Endothelial cell of umbilical vein (primary cell): ENCODE results near the gene CELSR1. TPM values are rescaled to one million over a fixed set of nuclear protein-coding genes. Genes with fewer than 3 reads are reported as not detected.

Experiments
- BruUV-seq: library from RNA; stranded (reverse); fragments of 400-500 nt; replicated peaks from 2 replicates; lab custom pipeline; 2021; lab: Mats Ljungman, UMichigan
- CTCF ChIA-PET: fragments of 300-600, 350-600 bp; sonication (Branson Sonifier 250); formaldehyde crosslinking; loops from one replicate; lab custom pipeline; 2021; ENCODE audit warnings: antibody characterized with exemption, inconsistent platforms; lab: Charles Lee
- POLR2A ChIA-PET: fragments of 300-600, 350-600 bp; sonication (Branson Sonifier 250); formaldehyde crosslinking; loops from one replicate; lab custom pipeline; 2021; ENCODE audit warnings: antibody characterized with exemption, inconsistent platforms; lab: Charles Lee
- DNase-seq: peaks from one replicate; pipeline ENCODE4 v3.0.0-alpha.2; 2011; ENCODE audit warnings: low read depth, low spot score
- FAIRE-seq: peaks from 2 replicates; lab custom pipeline; 2011; peaks lifted over from hg19 to GRCh38; lab: Jason Lieb, UNC
- H2AFZ ChIP-seq: 2 replicates; pipeline ENCODE4 v1.6.0; 2012; ENCODE audit warnings: low read depth, low read length, control low read depth, inconsistent platforms
- H3K27ac ChIP-seq: 2 replicates; pipeline ENCODE4 v1.5.1; 2011; ENCODE audit warnings: low read depth, mild to moderate bottlenecking, control low read depth, low read length, moderate library complexity; ENCODE audit not compliant: insufficient read depth
- H3K27me3 ChIP-seq, 2 experiments: 2 replicates each; pipeline versions ENCODE4 v1.6.0 to v1.6.1; 2011; ENCODE audit warnings: low read length in 2 of 2, mixed read lengths in 1 of 2; ENCODE audit not compliant: control insufficient read depth in 2 of 2, insufficient read depth in 2 of 2
- H3K36me3 ChIP-seq, 2 experiments: 2 replicates in 1 of 2; 3 replicates in 1 of 2; pipeline ENCODE4 v1.5.1; 2011; ENCODE audit warnings: low read length in 2 of 2, mild to moderate bottlenecking in 1 of 2, moderate library complexity in 1 of 2; ENCODE audit not compliant: control insufficient read depth in 2 of 2, insufficient read depth in 2 of 2; ENCODE audit errors: extremely low read depth in 1 of 2
- H3K4me1 ChIP-seq: 3 replicates; pipeline ENCODE4 v1.5.1; 2011; ENCODE audit warnings: mild to moderate bottlenecking, low read length; ENCODE audit not compliant: control insufficient read depth, insufficient read depth; ENCODE audit errors: extremely low read depth
- H3K4me2 ChIP-seq: 2 replicates; pipeline ENCODE4 v1.6.1; 2011; ENCODE audit warnings: low read length, control low read depth, mixed read lengths; ENCODE audit not compliant: insufficient read depth
- H3K4me3 ChIP-seq, 3 experiments: fragments of 200-600 bp in 1 of 3; sonication (generic), shearing (Covaris generic) in 1 of 3; replicated peaks in 1 of 3; 2 replicates each; pipeline ENCODE4 v1.5.1; 2011 to 2016; ENCODE audit warnings: control low read depth in 3 of 3, low read length in 3 of 3, mild to moderate bottlenecking in 2 of 3, inconsistent platforms in 1 of 3, low read depth in 1 of 3, moderate library complexity in 1 of 3; ENCODE audit not compliant: insufficient read depth in 1 of 3
- H3K79me2 ChIP-seq: 2 replicates; pipeline ENCODE4 v1.6.0; 2012; ENCODE audit warnings: low read length, inconsistent platforms; ENCODE audit not compliant: control insufficient read depth, insufficient read depth
- H3K9ac ChIP-seq: replicated peaks from 2 replicates; pipeline ENCODE3; 2011; ENCODE audit warnings: low read length, control low read depth; ENCODE audit not compliant: insufficient read depth; ENCODE audit errors: extremely low read depth
- H3K9me1 ChIP-seq: replicated peaks from 3 replicates; pipeline ENCODE4 v1.6.0; 2011; ENCODE audit warnings: mild to moderate bottlenecking, low read length; ENCODE audit not compliant: control insufficient read depth, insufficient read depth; ENCODE audit errors: extremely low read depth
- H3K9me3 ChIP-seq: replicated peaks from 2 replicates; pipeline ENCODE4 v1.5.1; 2012; ENCODE audit warnings: low read length, inconsistent platforms; ENCODE audit not compliant: control insufficient read depth, insufficient read depth
- H4K20me1 ChIP-seq: replicated peaks from 2 replicates; pipeline ENCODE3; 2011; ENCODE audit warnings: mild to moderate bottlenecking, low read length; ENCODE audit not compliant: control insufficient read depth, insufficient read depth; ENCODE audit errors: extremely low read depth
- FOS ChIP-seq: IDR thresholded peaks from 2 replicates; pipeline ENCODE4 v1.6.1; 2011; ENCODE audit warnings: mild to moderate bottlenecking, low read length, moderate library complexity, borderline replicate concordance; ENCODE audit not compliant: insufficient read depth
- GATA2 ChIP-seq: IDR thresholded peaks from 2 replicates; pipeline ENCODE4 v1.7.0; 2011; ENCODE audit warnings: low read depth, mild to moderate bottlenecking, moderate library complexity, mixed read lengths, low read length; ENCODE audit not compliant: insufficient read length, insufficient read depth
- MAX ChIP-seq: IDR thresholded peaks from 2 replicates; pipeline ENCODE4 v1.6.1; 2011; ENCODE audit not compliant: insufficient read depth, insufficient read length
- MYC ChIP-seq: IDR thresholded peaks from one replicate; pipeline ENCODE4 v1.6.1; 2011; ENCODE audit warnings: mild to moderate bottlenecking, low read depth, low read length
- POLR2A ChIP-seq: IDR thresholded peaks from 2 replicates; pipeline ENCODE4 v1.6.1; 2012; ENCODE audit warnings: low read depth, mild to moderate bottlenecking, control low read depth, low read length
- POLR2AphosphoS5 ChIP-seq: IDR thresholded peaks from 2 replicates; pipeline ENCODE4 v1.6.1; 2012; ENCODE audit warnings: low read depth, mild to moderate bottlenecking, control low read depth, low read length, moderate library complexity; ENCODE audit not compliant: insufficient read depth
- dilution Hi-C: fragments of 300-500 bp; cut with MboI; formaldehyde crosslinking; loops from one replicate; pipeline ENCODE4 v1.15.0; 2019; ENCODE audit warnings: low sequenced_read_pairs; ENCODE audit not compliant: extremely low pct_ligation_motif_present
- intact Hi-C: fragments of 100-400 bp; cut with micrococcal nuclease; formaldehyde crosslinking; loops from one replicate; pipeline ENCODE4 v1.10.0; 2022
- polyA plus RNA-seq, 4 experiments: library from polyadenylated mRNA; depleted of rRNA in 3 of 4; stranded (reverse) in 3 of 4; unstranded in 1 of 4; fragments of >200 nt; gene quantifications; 2 replicates each; pipeline versions ENCODE4 v1.2.1 to v1.2.3, GENCODE V29; 2011 to 2012; ENCODE audit warnings: missing spikeins in 1 of 4
- total RNA-seq: library from RNA; stranded (reverse); gene quantifications from 2 replicates; pipeline ENCODE4 v1.2.3, GENCODE V29; 2021
- TF ChIP-seq, protein P1 (sequence below), 2 donors: IDR thresholded peaks; 1 replicate in 1 of 2; 2 replicates in 1 of 2; pipeline ENCODE4 v1.5.1; 2011; ENCODE audit warnings: low read length in 2 of 2, mild to moderate bottlenecking in 2 of 2, moderate library complexity in 2 of 2, control low read depth in 1 of 2, inconsistent platforms in 1 of 2, low read depth in 1 of 2; ENCODE audit not compliant: insufficient read depth in 1 of 2; ENCODE audit errors: extremely low read depth in 1 of 2

The CELSR1 gene
- total and polyA plus RNA-seq, 2 donors (not counting 3 experiments of a cell fraction or from before 2014, with no cell fraction given) = 3.7 to 5.4 TPM

GRCh38 chr22:46406349-46406748 lies 131.1 kb downstream of the CELSR1 start:
- CTCF ChIA-PET = interaction anchor here (1.2 kb wide), 1 partner anchor 39 kb away, joined by 3 read pairs; no protein-coding TSS in a partner anchor

More at GRCh38 chr22:46406349-46406748, 131.1 kb downstream of the CELSR1 start:
- BruUV-seq = no TSS peak
- Histone ChIP-seq H3K36me3 (no peaks in the 10 kb centered on the region), H3K9me1 (no peaks in the 10 kb centered on the region), H3K79me2 (no peaks in the 10 kb centered on the region), H3K27me3 (no peaks in the 10 kb centered on the region), H3K9me3 (no peaks in the 10 kb centered on the region), H3K9ac (no peak overlapping the region), H2AFZ (no peak overlapping the region), H3K27ac (no peak overlapping the region), H4K20me1 (no peaks in the 10 kb centered on the region), H3K4me1 (no peaks in the 10 kb centered on the region), H3K4me3 (no peak overlapping the region), H3K4me2 (no peak overlapping the region)
- DNase-seq (no peak), FAIRE-seq (no peak)
- POLR2A ChIA-PET = no interaction called here
- TF ChIP-seq GATA2 = no peak
- TF ChIP-seq POLR2A = no peak
- TF ChIP-seq MYC = no peak
- TF ChIP-seq, protein P1, sequence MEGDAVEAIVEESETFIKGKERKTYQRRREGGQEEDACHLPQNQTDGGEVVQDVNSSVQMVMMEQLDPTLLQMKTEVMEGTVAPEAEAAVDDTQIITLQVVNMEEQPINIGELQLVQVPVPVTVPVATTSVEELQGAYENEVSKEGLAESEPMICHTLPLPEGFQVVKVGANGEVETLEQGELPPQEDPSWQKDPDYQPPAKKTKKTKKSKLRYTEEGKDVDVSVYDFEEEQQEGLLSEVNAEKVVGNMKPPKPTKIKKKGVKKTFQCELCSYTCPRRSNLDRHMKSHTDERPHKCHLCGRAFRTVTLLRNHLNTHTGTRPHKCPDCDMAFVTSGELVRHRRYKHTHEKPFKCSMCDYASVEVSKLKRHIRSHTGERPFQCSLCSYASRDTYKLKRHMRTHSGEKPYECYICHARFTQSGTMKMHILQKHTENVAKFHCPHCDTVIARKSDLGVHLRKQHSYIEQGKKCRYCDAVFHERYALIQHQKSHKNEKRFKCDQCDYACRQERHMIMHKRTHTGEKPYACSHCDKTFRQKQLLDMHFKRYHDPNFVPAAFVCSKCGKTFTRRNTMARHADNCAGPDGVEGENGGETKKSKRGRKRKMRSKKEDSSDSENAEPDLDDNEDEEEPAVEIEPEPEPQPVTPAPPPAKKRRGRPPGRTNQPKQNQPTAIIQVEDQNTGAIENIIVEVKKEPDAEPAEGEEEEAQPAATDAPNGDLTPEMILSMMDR (IDR thresholded peaks at IDR 0.05; ENCODE audit: extremely low read depth in 1 of 2, insufficient read depth in 1 of 2, low read depth in 1 of 2, low read length in 2 of 2) = no peak
- TF ChIP-seq POLR2AphosphoS5 = no peak
- TF ChIP-seq MAX = no peak
- TF ChIP-seq FOS = no peak
- intact Hi-C loops = no loop called here
- dilution Hi-C loops = no loop called here
